K562 (cell line): Measurements from ENCODE around the gene ADAT3. TPM values are rescaled to one million over a fixed set of nuclear protein-coding genes. Genes with fewer than 3 reads are reported as not detected.

Source experiments
- ATAC-seq: fragments of 200-7000 bp; cut with Tn5 transposase; 3 replicates; pipeline ENCODE4 v1.9.1; 2020; ENCODE audit warnings: moderate library complexity
- BruUV-seq: library from RNA; stranded (reverse); fragments of 400-500 nt; replicated peaks from 2 replicates; lab custom pipeline; 2021; lab: Mats Ljungman, UMichigan
- CTCF ChIA-PET: fragments of 300-600 bp; formaldehyde crosslinking; extraction: SDS; loops from one replicate; lab custom pipeline; 2021; ENCODE audit warnings: low intra/inter-chr PET ratio; lab: Yijun Ruan, JAX
- POLR2A ChIA-PET: fragments of 300-600, 350-650 bp; sonication (Branson Sonifier 250); formaldehyde crosslinking; extraction: SDS; loops from one replicate; lab custom pipeline; 2021; ENCODE audit warnings: antibody characterized with exemption, inconsistent platforms; lab: Yijun Ruan, JAX
- DNase-seq, 4 experiments: peaks; one replicate each; pipeline versions ENCODE4 v3.0.0 to v3.0.0-alpha.2; 2011 to 2018; ENCODE audit warnings: low spot score in 3 of 4, mixed read lengths in 3 of 4; ENCODE audit errors: extremely low read depth in 1 of 4
- FAIRE-seq: peaks from 2 replicates; lab custom pipeline; 2011; peaks lifted over from hg19 to GRCh38; lab: Jason Lieb, UNC
- H2AFZ ChIP-seq: 2 replicates; pipeline ENCODE4 v1.6.0; 2011; ENCODE audit warnings: low read depth, low read length, control low read depth, inconsistent platforms
- H3K27ac ChIP-seq: fragments of 200-600 bp; 3 replicates; pipeline ENCODE4 v1.8.0; 2011; ENCODE audit warnings: low read depth, mild to moderate bottlenecking, control low read depth, inconsistent platforms, low read length, moderate library complexity, mixed read lengths; ENCODE audit errors: extremely low read depth
- H3K27me3 ChIP-seq, 2 experiments: fragments of 300-600 bp in 1 of 2; 2 replicates in 1 of 2; 3 replicates in 1 of 2; pipeline versions ENCODE4 v1.6.0 to v1.8.0; 2011; ENCODE audit warnings: inconsistent platforms in 2 of 2, low read length in 2 of 2, mild to moderate bottlenecking in 1 of 2, mixed read lengths in 1 of 2, moderate library complexity in 1 of 2; ENCODE audit not compliant: control insufficient read depth in 2 of 2, insufficient read depth in 2 of 2
- H3K36me3 ChIP-seq: fragments of 300-600 bp; 3 replicates; pipeline ENCODE4 v1.8.0; 2011; ENCODE audit warnings: mild to moderate bottlenecking, low read length, inconsistent platforms; ENCODE audit not compliant: control insufficient read depth, insufficient read depth
- H3K4me1 ChIP-seq, 2 experiments: fragments of 200-600 bp in 1 of 2; replicated peaks in 1 of 2; 2 replicates in 1 of 2; 3 replicates in 1 of 2; pipeline versions ENCODE4 v1.5.1 to v1.8.0; 2011; ENCODE audit warnings: inconsistent platforms in 2 of 2, low read length in 2 of 2, mild to moderate bottlenecking in 1 of 2, mixed read lengths in 1 of 2, moderate library complexity in 1 of 2; ENCODE audit not compliant: control insufficient read depth in 2 of 2, insufficient read depth in 2 of 2
- H3K4me2 ChIP-seq: 2 replicates; pipeline ENCODE4 v1.6.1; 2011; ENCODE audit warnings: low read length, control low read depth, inconsistent platforms, mixed read lengths; ENCODE audit not compliant: insufficient read depth
- H3K4me3 ChIP-seq: fragments of 200-600 bp; sonication (generic), shearing (Covaris generic); 2 replicates; pipeline ENCODE4 v1.5.1; 2016; ENCODE audit warnings: control low read depth, inconsistent platforms
- H3K79me2 ChIP-seq: fragments of 200-600 bp; 3 replicates; pipeline ENCODE4 v1.8.0; 2011; ENCODE audit warnings: low read length, inconsistent platforms; ENCODE audit not compliant: control insufficient read depth, insufficient read depth
- H3K9ac ChIP-seq, 2 experiments: 2 replicates each; pipeline versions ENCODE4 v1.6.0 to v1.6.1; 2011; ENCODE audit warnings: low read depth in 2 of 2, low read length in 2 of 2, control low read depth in 1 of 2, inconsistent platforms in 1 of 2, mild to moderate bottlenecking in 1 of 2, mixed read lengths in 1 of 2; ENCODE audit not compliant: insufficient read depth in 1 of 2
- H3K9me1 ChIP-seq: one replicate; pipeline ENCODE4 v1.6.0; 2011; ENCODE audit warnings: inconsistent platforms, mild to moderate bottlenecking, low read length, moderate library complexity; ENCODE audit not compliant: control insufficient read depth, insufficient read depth
- H3K9me3 ChIP-seq: replicated peaks from 2 replicates; pipeline ENCODE4 v1.5.1; 2011; ENCODE audit warnings: low read depth, low read length, inconsistent platforms; ENCODE audit not compliant: control insufficient read depth, insufficient read depth
- H4K20me1 ChIP-seq: replicated peaks from 2 replicates; pipeline ENCODE4 v1.6.1; 2011; ENCODE audit warnings: low read length, inconsistent platforms, mixed read lengths; ENCODE audit not compliant: control insufficient read depth, insufficient read depth
- BDP1 ChIP-seq: IDR thresholded peaks from 3 replicates; pipeline ENCODE4 v1.6.1; 2011; ENCODE audit not compliant: insufficient read length, insufficient read depth
- HNRNPLL ChIP-seq: fragments of 200-400 bp; formaldehyde crosslinking; IDR thresholded peaks from 2 replicates; pipeline ENCODE4 v1.6.1; 2017; ENCODE audit warnings: low read length, low read depth, mild to moderate bottlenecking; ENCODE audit not compliant: poor library complexity, severe bottlenecking
- L3MBTL2 ChIP-seq: fragments of 450-650 bp; IDR thresholded peaks from 2 replicates; pipeline ENCODE4 v1.6.1; 2016; ENCODE audit warnings: mild to moderate bottlenecking, moderate library complexity
- NEUROD1 ChIP-seq: fragments of 150-350 bp; IDR thresholded peaks from 2 replicates; pipeline ENCODE4 v1.6.1; 2014; ENCODE audit warnings: borderline replicate concordance, low read length, low read depth; ENCODE audit not compliant: partially characterized antibody
- PML ChIP-seq: IDR thresholded peaks from 2 replicates; pipeline ENCODE4 v1.6.1; 2012; ENCODE audit warnings: low read length, inconsistent platforms
- POLR2AphosphoS2 ChIP-seq: IDR thresholded peaks from 2 replicates; pipeline ENCODE4 v1.6.1; 2012; ENCODE audit warnings: low read length, improper control_type of control experiment
- PRMT5 ChIP-seq: sonication (generic); formaldehyde crosslinking; IDR thresholded peaks from 2 replicates; pipeline ENCODE4 v1.5.0; 2020; ENCODE audit warnings: missing genetic modification reagents
- RUNX1 ChIP-seq: sonication (generic); IDR thresholded peaks from 2 replicates; pipeline ENCODE4 v1.6.1; 2016; ENCODE audit warnings: antibody characterized with exemption, low read depth
- SMARCC2 ChIP-seq: fragments of 450-650 bp; IDR thresholded peaks from 2 replicates; pipeline ENCODE4 v1.6.1; 2017; ENCODE audit warnings: antibody characterized with exemption, moderate library complexity, mild to moderate bottlenecking, low read depth
- SRF ChIP-seq, 2 experiments: fragments of 250-450, 450-650 bp in 1 of 2; sonication (Bioruptor Pico) in 1 of 2; sonication (generic) in 1 of 2; formaldehyde crosslinking; IDR thresholded peaks; 2 replicates each; pipeline versions ENCODE4 v1.5.0 to v1.5.1; 2020 to 2022; ENCODE audit warnings: mild to moderate bottlenecking in 1 of 2, missing genetic modification reagents in 1 of 2
- ZKSCAN1 ChIP-seq: fragments of 150-350 bp; IDR thresholded peaks from 2 replicates; pipeline ENCODE4 v1.6.1; 2016; ENCODE audit warnings: low read depth, low read length
- WGBS: fragments of 100-300 bp; shearing (Covaris generic); methylation state at CpG from one replicate; pipeline ENCODE4 v1.1.6; 2016; ENCODE audit warnings: low coverage, mixed read lengths; ENCODE audit not compliant: insufficient coverage; ENCODE audit errors: missing lambda C conversion rate; 5-methylcytosine and 5-hydroxymethylcytosine counted together
- in situ Hi-C: fragments of 300-500 bp; cut with MboI; formaldehyde crosslinking; loops from 4 replicates; pipeline ENCODE4 v1.15.0; 2018; ENCODE audit warnings: inconsistent platforms, mixed read lengths
- intact Hi-C: fragments of 100-400 bp; cut with micrococcal nuclease; formaldehyde crosslinking; loops from 2 replicates; pipeline ENCODE4 v1.14.2; 2022
- polyA plus RNA-seq, 8 experiments: library from polyadenylated mRNA; depleted of rRNA in 4 of 8; stranded (reverse) in 5 of 8; unstranded in 3 of 8; fragments of >200 nt; fragmentation: Nextera tagmentation in 2 of 8; fragmentation: Illumina TruSeq in 1 of 8; extraction: Ambion mirVana in 2 of 8; extraction: Trizol in 1 of 8; gene quantifications; 2 replicates each; pipeline versions ENCODE4 v1.2.1 to v1.2.3, GENCODE V29; 2011 to 2014; ENCODE audit warnings: inconsistent platforms in 1 of 8, missing spikeins in 1 of 8
- total RNA-seq, 7 experiments: library from RNA; depleted of rRNA in 6 of 7; stranded (reverse); fragments of >200 nt in 6 of 7; fragmentation: Illumina TruSeq in 2 of 7; extraction: Trizol in 2 of 7; gene quantifications; 2 replicates each; pipeline versions ENCODE4 v1.2.1 to v1.2.3, GENCODE V29; 2011 to 2021; ENCODE audit warnings: low replicate concordance in 1 of 7
- TF ChIP-seq, protein P1 (sequence below): sonication (generic); formaldehyde crosslinking; IDR thresholded peaks from 2 replicates; pipeline ENCODE4 v1.8.0; 2022; ENCODE audit warnings: missing genetic modification reagents, mild to moderate bottlenecking, moderate library complexity, borderline replicate concordance
- TF ChIP-seq, protein P2 (sequence below): sonication (generic); formaldehyde crosslinking; IDR thresholded peaks from 2 replicates; pipeline ENCODE4 v1.8.1; 2023; ENCODE audit warnings: mild to moderate bottlenecking, missing genetic modification reagents, moderate library complexity
- TF ChIP-seq, protein P3 (sequence below): sonication (generic); IDR thresholded peaks from 2 replicates; pipeline ENCODE4 v1.6.1; 2016

Gene ADAT3
- total and polyA plus RNA-seq, 9 of the 15 experiments (the other 6 are each of a cell fraction or from before 2014, with no cell fraction given): 0.67 to 15.6 (median 7.8) TPM; not detected in 4

DNA sequence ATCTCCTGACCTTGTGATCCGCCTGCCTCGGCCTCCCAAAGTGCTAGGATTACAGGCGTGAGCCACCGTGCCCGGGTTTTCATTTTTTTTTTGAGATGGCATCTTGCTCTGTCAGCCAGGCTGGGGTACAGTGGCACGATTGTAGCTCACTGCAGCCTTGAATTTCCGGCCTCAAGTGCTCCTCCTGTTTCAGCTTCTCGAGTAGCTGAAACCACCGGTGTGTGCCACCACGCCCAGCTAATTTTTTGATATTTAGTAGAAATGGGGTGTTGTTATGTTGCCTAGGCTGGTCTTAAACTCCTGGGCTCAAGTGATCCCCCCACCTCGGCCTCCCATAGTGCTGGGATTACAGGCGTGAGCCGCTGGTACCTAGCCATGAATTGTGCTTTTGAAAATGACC lies 5.9 kb downstream of the ADAT3 start:
- intact Hi-C loops: no loop called here

More for the DNA sequence above, 5.9 kb downstream of the ADAT3 start:
- ChIA-PET POLR2A (interaction anchor here (0.6 to 1.4 kb wide), 4 partner anchors 9 to 361 kb away, joined by 3 to 4 read pairs (median 3); no protein-coding TSS in a partner anchor), CTCF (no interaction called here)
- Histone ChIP-seq H3K79me2 (peaks cover 78% of the 10 kb centered on the region), H3K36me3 (peaks cover 54% of the 10 kb centered on the region; the same call in 1 of the 3 replicates), H3K9ac (no peak overlapping the region), H3K9me1 (no peaks in the 10 kb centered on the region), H3K4me2 (no peak overlapping the region), H3K4me3 (no peak overlapping the region), H3K4me1 (peaks cover 5 to 63% of the 10 kb centered on the region in 2 experiments; a peak in 4 of 5 replicates), H3K9me3 (no peaks in the 10 kb centered on the region), H3K27ac (no peak overlapping the region), H2AFZ (no peak overlapping the region), H4K20me1 (no peaks in the 10 kb centered on the region; the same call in 1 of the 2 replicates), H3K27me3 (no peaks in the 10 kb centered on the region)
- no TSS peak for BruUV-seq
- 97% methylated on average over 10 of the region's 13 CpGs for WGBS
- in situ Hi-C loops: no loop called here
- FAIRE-seq (no peak), DNase-seq (no peak), ATAC-seq (no peak)
- TF ChIP-seq ZKSCAN1: no peak
- TF ChIP-seq, protein P1, sequence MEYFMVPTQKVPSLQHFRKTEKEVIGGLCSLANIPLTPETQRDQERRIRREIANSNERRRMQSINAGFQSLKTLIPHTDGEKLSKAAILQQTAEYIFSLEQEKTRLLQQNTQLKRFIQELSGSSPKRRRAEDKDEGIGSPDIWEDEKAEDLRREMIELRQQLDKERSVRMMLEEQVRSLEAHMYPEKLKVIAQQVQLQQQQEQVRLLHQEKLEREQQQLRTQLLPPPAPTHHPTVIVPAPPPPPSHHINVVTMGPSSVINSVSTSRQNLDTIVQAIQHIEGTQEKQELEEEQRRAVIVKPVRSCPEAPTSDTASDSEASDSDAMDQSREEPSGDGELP (CRISPR knock-in tag): no peak
- TF ChIP-seq SRF (CRISPR knock-in tag; IDR thresholded peaks at IDR 0.05): no peak
- TF ChIP-seq RUNX1: no peak
- TF ChIP-seq SMARCC2: no peak
- no peak for TF ChIP-seq NEUROD1
- TF ChIP-seq L3MBTL2: no peak
- TF ChIP-seq, protein P2, sequence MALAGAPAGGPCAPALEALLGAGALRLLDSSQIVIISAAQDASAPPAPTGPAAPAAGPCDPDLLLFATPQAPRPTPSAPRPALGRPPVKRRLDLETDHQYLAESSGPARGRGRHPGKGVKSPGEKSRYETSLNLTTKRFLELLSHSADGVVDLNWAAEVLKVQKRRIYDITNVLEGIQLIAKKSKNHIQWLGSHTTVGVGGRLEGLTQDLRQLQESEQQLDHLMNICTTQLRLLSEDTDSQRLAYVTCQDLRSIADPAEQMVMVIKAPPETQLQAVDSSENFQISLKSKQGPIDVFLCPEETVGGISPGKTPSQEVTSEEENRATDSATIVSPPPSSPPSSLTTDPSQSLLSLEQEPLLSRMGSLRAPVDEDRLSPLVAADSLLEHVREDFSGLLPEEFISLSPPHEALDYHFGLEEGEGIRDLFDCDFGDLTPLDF: no peak
- TF ChIP-seq PRMT5 (CRISPR knock-in tag): no peak
- TF ChIP-seq PML: no peak
- TF ChIP-seq BDP1: no peak
- TF ChIP-seq POLR2AphosphoS2: no peak
- TF ChIP-seq, protein P3, sequence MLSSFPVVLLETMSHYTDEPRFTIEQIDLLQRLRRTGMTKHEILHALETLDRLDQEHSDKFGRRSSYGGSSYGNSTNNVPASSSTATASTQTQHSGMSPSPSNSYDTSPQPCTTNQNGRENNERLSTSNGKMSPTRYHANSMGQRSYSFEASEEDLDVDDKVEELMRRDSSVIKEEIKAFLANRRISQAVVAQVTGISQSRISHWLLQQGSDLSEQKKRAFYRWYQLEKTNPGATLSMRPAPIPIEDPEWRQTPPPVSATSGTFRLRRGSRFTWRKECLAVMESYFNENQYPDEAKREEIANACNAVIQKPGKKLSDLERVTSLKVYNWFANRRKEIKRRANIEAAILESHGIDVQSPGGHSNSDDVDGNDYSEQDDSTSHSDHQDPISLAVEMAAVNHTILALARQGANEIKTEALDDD: no peak
- no peak for TF ChIP-seq HNRNPLL
